Activated T-helper 2 cell treated with anti-CD3 and anti-CD28 coated beads, Interferon-gamma antibody, Interleukin-2, Interleukin-4, amounts not matched to agents 10 μg/mL and 5 μg/mL and 100 μg/mL, durations not matched to agents 14 hours and 24 hours and 36 hours (primary cell): ENCODE data around the gene HYDIN. TPM values are rescaled to one million over a fixed set of nuclear protein-coding genes. Genes with fewer than 3 reads are reported as not detected.

ENCODE experiments used
- DNase-seq: peaks from one replicate; pipeline ENCODE4 v3.0.0; 2021; ENCODE audit warnings: low spot score
- H3K27ac Mint-ChIP-seq: one replicate; pipeline ENCODE4 v1.8.0; 2021; ENCODE audit warnings: mixed read lengths
- H3K27me3 Mint-ChIP-seq: one replicate; pipeline ENCODE4 v1.8.0; 2021; ENCODE audit warnings: low read depth, mixed read lengths
- H3K36me3 Mint-ChIP-seq: one replicate; pipeline ENCODE4 v1.8.0; 2021; ENCODE audit warnings: low read depth, mixed read lengths
- H3K4me1 Mint-ChIP-seq: one replicate; pipeline ENCODE4 v1.8.0; 2021; ENCODE audit warnings: low read depth, mixed read lengths
- H3K4me3 Mint-ChIP-seq: one replicate; pipeline ENCODE4 v1.8.0; 2021; ENCODE audit warnings: low read depth, mild to moderate bottlenecking, moderate library complexity, mixed read lengths
- H3K9me3 Mint-ChIP-seq: one replicate; pipeline ENCODE4 v1.8.0; 2021; ENCODE audit warnings: mixed read lengths
- intact Hi-C: fragments of 100-400 bp; cut with micrococcal nuclease; formaldehyde crosslinking; loops from one replicate; pipeline ENCODE4 v1.15.1; 2023
- total RNA-seq: library from RNA; stranded (reverse); gene quantifications from 2 replicates; pipeline ENCODE4 v1.2.3, GENCODE V29; 2022

Gene HYDIN
- not detected in 2 replicates for total RNA-seq

- Mint-ChIP-seq H3K27me3 (peaks cover 4% of the 10 kb centered on the region), H3K27ac (no peak within 1 kb of the TSS), H3K4me3 (no peak within 1 kb of the TSS), H3K9me3 (peaks cover 33% of the 10 kb centered on the region), H3K36me3 (no peaks in the 10 kb centered on the region), H3K4me1 (no peaks in the 10 kb centered on the region)
- DNase-seq = peak; percentile 11
- intact Hi-C loops = no loop called here
Measured at GRCh38 chr16:71230122-71230845, at the start of gene HYDIN. Gene HYDIN, minus strand, starts transcription at chr16:71230722. Its CDS starts 43,827 bp downstream, at chr16:71186895.

DNA sequence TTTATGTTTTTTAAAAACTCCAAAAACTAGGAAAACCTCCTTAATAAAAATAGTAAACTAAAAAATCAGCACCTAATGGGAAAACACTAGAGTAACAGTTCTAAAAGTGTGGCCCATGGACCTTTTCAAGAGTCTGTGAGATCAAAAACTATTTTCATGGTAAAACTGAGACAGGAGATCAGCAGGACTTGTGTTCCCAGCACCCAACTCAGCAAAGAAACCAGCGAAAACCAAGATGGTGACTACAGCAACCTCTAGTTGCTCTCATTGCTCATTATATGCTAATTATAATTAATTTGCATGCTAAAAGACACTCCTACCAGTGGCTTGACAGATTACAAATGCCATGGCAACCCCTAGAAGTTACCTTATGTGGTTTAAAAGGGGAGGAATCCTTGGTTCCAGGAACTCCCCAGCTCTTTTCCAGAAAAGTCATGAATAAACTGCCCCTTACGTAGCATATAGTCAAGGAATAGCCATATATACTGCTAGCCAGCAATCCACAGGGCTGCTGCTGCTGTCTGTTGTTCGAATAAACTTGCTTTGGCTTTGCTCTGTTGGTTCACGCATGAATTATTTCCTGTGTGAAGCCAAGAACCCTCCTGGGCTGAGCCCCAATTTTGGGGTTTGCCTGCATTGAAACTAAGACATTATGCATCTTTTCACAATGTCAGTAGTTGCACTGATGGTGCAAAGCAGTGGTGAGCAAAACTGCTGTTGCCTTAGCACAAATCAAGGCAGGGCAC is 46.2 kb upstream of the HYDIN start:
- intact Hi-C loops = no loop called here
- DNase-seq = no peak
- Mint-ChIP-seq H3K4me3 (no peak overlapping the region), H3K9me3 (peaks cover 9% of the 10 kb centered on the region), H3K27me3 (no peaks in the 10 kb centered on the region), H3K4me1 (no peaks in the 10 kb centered on the region), H3K27ac (no peak overlapping the region), H3K36me3 (peaks cover 4% of the 10 kb centered on the region)

- no peaks in the 10 kb centered on the region for H3K4me1 Mint-ChIP-seq
- peaks cover 18% of the 10 kb centered on the region for H3K27me3 Mint-ChIP-seq
- H3K4me3 Mint-ChIP-seq = no peak overlapping the region
- peaks cover 9% of the 10 kb centered on the region for H3K9me3 Mint-ChIP-seq
- H3K27ac Mint-ChIP-seq = no peak overlapping the region
- no peaks in the 10 kb centered on the region for H3K36me3 Mint-ChIP-seq
- intact Hi-C loops = no loop called here
- DNase-seq = no peak
Measured at GRCh38 chr16:71273384-71273783, 42.9 kb upstream of the HYDIN start.

- H3K27me3 Mint-ChIP-seq = peaks cover 21% of the 10 kb centered on the region
- no peaks in the 10 kb centered on the region for H3K9me3 Mint-ChIP-seq
- no peak for DNase-seq
- no peaks in the 10 kb centered on the region for H3K36me3 Mint-ChIP-seq
- intact Hi-C loops = no loop called here
- no peaks in the 10 kb centered on the region for H3K4me1 Mint-ChIP-seq
- no peak overlapping the region for H3K4me3 Mint-ChIP-seq
- H3K27ac Mint-ChIP-seq = no peak overlapping the region
Measured at GRCh38 chr16:71264299-71264698, 33.8 kb upstream of the HYDIN start.

GRCh38 chr16:71263582-71263981 is 33.1 kb upstream of the HYDIN start:
- intact Hi-C loops = no loop called here
- no peaks in the 10 kb centered on the region for H3K4me1 Mint-ChIP-seq
- H3K36me3 Mint-ChIP-seq = no peaks in the 10 kb centered on the region
- H3K4me3 Mint-ChIP-seq = no peak overlapping the region
- DNase-seq = no peak
- H3K9me3 Mint-ChIP-seq = no peaks in the 10 kb centered on the region
- peaks cover 23% of the 10 kb centered on the region for H3K27me3 Mint-ChIP-seq
- no peak overlapping the region for H3K27ac Mint-ChIP-seq

DNA sequence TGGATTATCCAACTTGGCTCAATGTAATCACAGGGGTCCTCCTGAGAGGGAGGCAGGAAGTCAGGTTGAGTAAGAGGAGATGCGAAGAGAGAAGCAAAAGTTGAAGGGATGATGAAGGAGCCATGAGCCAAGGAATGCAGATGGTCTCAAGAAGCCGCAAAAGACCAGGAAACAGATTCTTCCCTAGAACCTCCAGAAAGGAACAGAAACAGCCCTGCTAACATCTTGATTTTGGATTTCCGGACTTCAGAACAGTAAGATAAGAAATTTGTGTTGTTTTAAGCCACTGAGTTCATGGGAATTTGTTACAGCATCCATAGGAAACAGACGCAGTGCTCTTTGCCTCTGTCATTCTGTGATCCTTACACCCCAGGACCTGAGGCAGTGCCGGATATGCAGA is 31.9 kb upstream of the HYDIN start:
- DNase-seq = no peak
- Mint-ChIP-seq H3K4me1 (no peaks in the 10 kb centered on the region), H3K27me3 (peaks cover 18% of the 10 kb centered on the region)

GRCh38 chr16:71260995-71261394 is 30.5 kb upstream of the HYDIN start:
- peaks cover 22% of the 10 kb centered on the region for H3K27me3 Mint-ChIP-seq
- intact Hi-C loops = no loop called here
- no peaks in the 10 kb centered on the region for H3K36me3 Mint-ChIP-seq
- no peaks in the 10 kb centered on the region for H3K9me3 Mint-ChIP-seq
- no peaks in the 10 kb centered on the region for H3K4me1 Mint-ChIP-seq
- no peak overlapping the region for H3K4me3 Mint-ChIP-seq
- DNase-seq = no peak
- no peak overlapping the region for H3K27ac Mint-ChIP-seq

More for the DNA sequence above, 31.9 kb upstream of the HYDIN start:
- no peaks in the 10 kb centered on the region for H3K9me3 Mint-ChIP-seq
- H3K36me3 Mint-ChIP-seq = no peaks in the 10 kb centered on the region
- H3K4me3 Mint-ChIP-seq = no peak overlapping the region
- intact Hi-C loops = no loop called here
- H3K27ac Mint-ChIP-seq = no peak overlapping the region

GRCh38 chr16:71259086-71259485 is 28.6 kb upstream of the HYDIN start:
- no peak for DNase-seq
- Mint-ChIP-seq H3K36me3 (no peaks in the 10 kb centered on the region), H3K4me3 (no peak overlapping the region), H3K9me3 (no peaks in the 10 kb centered on the region), H3K27me3 (peaks cover 22% of the 10 kb centered on the region), H3K4me1 (no peaks in the 10 kb centered on the region), H3K27ac (no peak overlapping the region)
- intact Hi-C loops = no loop called here

- intact Hi-C loops = no loop called here
- no peak overlapping the region for H3K4me3 Mint-ChIP-seq
- H3K36me3 Mint-ChIP-seq = no peaks in the 10 kb centered on the region
- H3K27me3 Mint-ChIP-seq = peaks cover 22% of the 10 kb centered on the region
- DNase-seq = no peak
- no peaks in the 10 kb centered on the region for H3K4me1 Mint-ChIP-seq
- no peaks in the 10 kb centered on the region for H3K9me3 Mint-ChIP-seq
- H3K27ac Mint-ChIP-seq = no peak overlapping the region
Measured at GRCh38 chr16:71258372-71258771, 27.9 kb upstream of the HYDIN start.

DNA sequence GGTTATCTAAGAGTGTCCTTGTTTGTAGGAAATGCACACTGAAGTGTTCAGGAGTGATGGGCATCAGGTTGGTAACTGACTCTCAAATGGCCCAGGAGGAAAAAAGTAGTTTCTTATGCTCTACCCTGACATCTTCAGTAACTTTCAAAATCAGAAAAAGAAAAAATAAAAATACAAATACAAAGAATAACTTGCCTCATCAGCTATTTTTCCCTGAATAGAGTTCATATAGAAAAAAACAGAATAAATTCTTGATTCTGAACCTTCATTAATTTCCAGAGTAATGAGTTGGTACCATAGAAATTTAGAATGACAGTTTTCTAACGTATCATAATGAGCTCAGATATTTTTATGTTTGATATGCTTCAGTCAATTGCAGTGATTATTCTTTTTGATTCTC is 27.2 kb upstream of the HYDIN start:
- Mint-ChIP-seq H3K4me3 (no peak overlapping the region), H3K36me3 (no peaks in the 10 kb centered on the region), H3K9me3 (no peaks in the 10 kb centered on the region), H3K4me1 (no peaks in the 10 kb centered on the region), H3K27me3 (peaks cover 22% of the 10 kb centered on the region), H3K27ac (no peak overlapping the region)
- DNase-seq = no peak
- intact Hi-C loops = no loop called here

- Mint-ChIP-seq H3K27ac (no peak overlapping the region), H3K27me3 (peaks cover 18% of the 10 kb centered on the region), H3K9me3 (no peaks in the 10 kb centered on the region), H3K4me3 (no peak overlapping the region), H3K36me3 (no peaks in the 10 kb centered on the region), H3K4me1 (no peaks in the 10 kb centered on the region)
- intact Hi-C loops = no loop called here
- DNase-seq = no peak
Measured at GRCh38 chr16:71255721-71256120, 25.2 kb upstream of the HYDIN start.

DNA sequence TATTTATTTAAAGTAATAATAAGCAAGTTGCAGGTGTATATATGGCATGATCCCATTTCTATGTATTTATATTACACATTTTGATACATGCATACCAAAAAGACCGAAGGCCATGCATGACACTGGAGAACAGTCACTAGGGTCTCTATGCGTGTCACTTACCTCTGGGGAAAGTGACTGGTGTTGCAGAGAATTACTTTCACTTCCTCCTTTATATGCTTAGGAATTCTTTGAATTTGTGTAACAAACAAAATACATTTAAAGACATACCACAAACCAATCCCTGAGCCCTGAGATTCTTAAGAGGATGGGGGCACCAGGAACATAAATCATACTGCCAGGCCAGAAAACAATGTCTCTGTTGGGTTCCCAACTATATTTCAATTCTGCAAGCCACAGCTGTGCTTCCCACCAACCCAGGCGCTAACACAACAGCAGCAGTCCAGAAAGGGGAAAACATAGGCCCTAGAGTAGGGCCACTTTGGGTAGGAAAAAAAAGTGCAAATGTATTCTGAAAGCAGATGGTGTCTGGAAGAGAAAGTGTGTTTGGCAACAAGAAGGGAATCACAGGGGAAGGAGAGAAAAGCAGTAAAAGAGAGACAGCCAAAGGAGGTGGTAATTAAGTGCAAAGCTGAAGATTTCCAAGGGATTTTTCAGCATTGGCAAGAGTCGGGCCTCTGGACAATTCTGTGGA is 24.5 kb upstream of the HYDIN start:
- no peaks in the 10 kb centered on the region for H3K9me3 Mint-ChIP-seq
- intact Hi-C loops = no loop called here
- no peaks in the 10 kb centered on the region for H3K4me1 Mint-ChIP-seq
- H3K4me3 Mint-ChIP-seq = no peak overlapping the region
- no peak for DNase-seq
- no peaks in the 10 kb centered on the region for H3K36me3 Mint-ChIP-seq
- H3K27me3 Mint-ChIP-seq = peaks cover 15% of the 10 kb centered on the region
- no peak overlapping the region for H3K27ac Mint-ChIP-seq
